GM21619 (cell line): ENCODE measurements around the gene SLC37A1.

Source experiments
- ATAC-seq: cut with Tn5 transposase; IDR thresholded peaks from one replicate; pipeline ENCODE4 v1.9.1; 2021; ENCODE audit not compliant: unreplicated experiment

SLC37A1 gene

DNA sequence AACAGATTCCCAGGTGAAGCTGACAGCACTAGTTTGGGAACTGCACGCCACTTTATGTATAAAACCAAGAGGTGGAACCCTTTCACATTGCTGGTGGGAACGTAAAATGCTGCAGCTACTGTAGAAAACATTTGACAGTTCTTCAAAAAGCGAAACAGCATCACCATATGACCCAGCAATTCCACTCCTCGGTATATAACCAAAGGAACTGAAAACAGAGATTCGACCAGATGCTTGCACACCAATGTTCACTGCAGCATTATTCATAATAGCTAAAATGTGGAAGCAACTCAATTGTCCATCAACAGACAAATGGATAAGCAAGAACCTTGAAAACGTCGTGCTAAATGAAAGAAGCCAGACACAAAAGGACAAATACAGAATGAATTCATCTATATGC lies 35.1 kb upstream of the SLC37A1 start:
- no peak for ATAC-seq

DNA sequence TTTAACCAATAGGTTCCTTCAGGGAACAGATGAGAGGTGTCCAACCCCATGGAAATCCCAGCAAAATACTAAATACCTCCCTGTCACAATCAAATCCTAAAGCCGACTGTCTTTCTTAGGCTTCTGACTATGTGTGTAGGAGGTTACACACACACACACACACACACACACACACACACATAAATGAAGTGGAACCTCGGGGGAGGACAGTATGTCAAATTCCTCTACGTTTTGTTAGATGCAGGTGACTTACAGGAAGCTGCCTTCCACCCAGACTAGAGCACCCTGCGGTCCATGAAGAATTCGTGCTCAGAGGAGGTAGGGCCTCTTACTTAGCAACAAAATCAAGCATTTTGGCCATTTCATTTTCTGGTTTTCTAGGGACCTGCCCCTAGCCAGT lies 34.1 kb upstream of the SLC37A1 start:
- ATAC-seq: no peak

DNA sequence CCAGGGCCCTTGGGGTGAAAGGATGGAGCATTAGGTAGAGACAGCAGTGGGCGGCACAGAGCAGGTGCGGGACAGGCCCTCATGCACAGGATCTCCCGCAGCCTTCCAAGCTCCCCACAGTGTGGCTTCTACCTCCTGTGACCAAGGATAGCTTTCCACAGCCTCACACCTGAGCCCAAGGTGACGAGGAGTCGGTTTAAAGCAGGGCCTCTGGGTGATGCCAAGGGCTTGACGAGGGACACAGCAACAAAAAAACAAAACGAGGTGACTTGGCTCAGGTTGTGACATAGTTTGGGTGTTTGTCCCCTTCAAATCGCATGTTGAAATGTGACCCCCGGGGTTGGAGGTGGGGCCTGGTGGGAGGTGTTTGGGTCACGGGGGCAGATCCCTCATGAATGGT lies 32.9 kb upstream of the SLC37A1 start:
- ATAC-seq: no peak

DNA sequence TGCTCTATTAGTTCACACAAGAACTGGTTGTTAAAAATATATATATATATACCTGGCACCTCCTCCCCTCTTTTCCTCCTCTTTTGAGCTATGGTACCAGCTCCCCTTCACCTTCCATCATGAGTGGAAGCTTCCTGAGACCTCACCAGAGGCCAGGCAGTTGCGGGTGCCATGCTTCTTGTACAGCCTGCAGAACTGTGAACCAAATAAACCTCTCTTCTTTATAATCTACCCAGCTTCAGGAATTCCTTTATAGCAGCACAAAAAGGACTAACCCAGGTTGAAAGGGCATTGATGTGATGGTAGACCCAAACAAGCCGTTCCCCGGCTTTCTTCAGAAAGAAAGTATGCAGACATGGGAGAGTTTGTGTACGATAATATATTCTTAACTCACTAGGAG lies 32.5 kb upstream of the SLC37A1 start:
- no peak for ATAC-seq

DNA sequence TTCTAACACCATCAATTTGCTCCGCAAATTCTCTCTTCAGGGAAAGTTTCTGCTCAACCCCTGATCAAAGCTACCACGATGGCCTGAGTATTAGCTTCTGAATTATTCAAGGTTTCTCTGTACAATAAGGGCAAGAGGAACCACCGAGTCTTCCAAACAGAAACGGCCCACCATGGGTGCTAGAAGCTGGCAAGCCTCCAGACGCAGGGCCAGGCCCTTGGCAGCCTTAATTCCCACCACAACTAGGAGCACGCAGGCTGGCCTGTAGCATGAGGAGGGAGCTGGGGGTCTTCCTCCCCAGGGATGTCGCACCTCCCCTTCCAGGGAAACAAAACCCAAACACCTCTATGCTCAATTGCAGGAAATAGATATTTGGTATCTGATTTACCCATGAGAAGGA lies 28.7 kb upstream of the SLC37A1 start:
- ATAC-seq: no peak

GRCh38 chr21:42486072-42486471 lies 27.6 kb upstream of the SLC37A1 start:
- no peak for ATAC-seq

DNA sequence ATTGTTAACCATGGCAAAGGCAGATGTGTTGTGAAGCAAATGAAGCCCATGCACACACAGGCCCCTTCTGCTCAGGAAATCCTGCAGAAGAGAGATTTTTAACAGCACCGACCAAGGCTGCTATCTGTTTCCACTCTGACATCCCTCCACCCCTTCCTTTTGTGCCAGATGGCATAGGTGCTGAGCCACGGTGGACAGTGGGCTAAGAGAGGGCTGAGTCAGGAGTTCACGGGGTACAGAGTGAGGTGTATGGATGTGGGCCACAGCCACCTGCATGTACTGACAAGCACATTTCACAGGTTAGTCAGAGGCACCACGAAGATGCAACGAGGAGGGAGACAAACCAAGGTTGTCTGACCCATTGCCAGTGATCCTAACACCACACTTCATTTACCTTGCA lies 27.1 kb upstream of the SLC37A1 start:
- ATAC-seq: no peak

DNA sequence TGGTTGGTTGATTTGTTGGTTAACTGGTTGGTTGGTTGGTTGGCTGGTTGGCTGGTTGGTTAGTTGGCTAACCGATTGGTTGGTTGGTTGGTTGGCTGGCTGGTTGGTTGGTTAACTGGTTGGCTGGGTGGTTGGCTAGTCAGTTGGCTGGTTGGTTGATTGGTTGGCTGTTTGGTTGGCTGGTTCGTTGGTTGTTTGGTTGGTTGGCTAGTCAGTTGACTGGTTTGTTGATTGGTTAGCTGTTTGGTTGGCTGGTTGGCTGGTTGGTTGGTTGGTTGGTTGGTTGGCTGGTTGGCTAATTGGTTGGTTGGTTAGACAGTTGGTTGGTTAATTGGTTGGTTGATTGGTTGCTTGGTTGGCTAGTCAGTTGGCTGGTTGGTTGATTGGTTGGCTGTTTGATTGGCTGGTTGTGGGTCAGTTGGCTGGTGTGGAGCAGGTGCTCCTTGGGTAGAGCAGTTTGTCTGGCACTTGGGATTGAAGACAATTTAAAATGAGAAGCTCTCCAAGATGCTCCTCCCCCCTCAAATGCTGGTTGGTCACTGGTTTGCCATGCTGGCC lies 24.6 kb upstream of the SLC37A1 start:
- no peak for ATAC-seq

DNA sequence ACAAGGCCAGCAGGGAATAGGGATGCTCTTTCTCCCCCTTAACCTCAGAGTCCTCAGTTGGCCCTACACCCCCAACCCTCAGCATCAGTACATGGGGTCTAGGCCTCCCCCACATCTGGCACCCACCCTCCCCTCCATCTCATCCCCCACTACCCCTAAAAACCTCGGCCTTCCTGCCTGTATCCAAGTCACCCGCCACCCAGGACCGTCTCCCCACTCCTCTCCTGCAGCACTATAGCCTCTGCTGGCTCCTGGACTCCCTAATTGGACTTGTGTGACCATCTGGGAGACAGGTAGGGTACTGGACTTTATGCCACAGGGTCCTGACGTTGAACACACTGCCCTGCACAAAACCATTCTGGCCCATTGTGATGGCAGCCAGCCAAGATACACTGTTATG lies 23.7 kb upstream of the SLC37A1 start:
- no peak for ATAC-seq

- ATAC-seq: no peak
Measured at GRCh38 chr21:42490720-42491119, 22.9 kb upstream of the SLC37A1 start.

- no peak for ATAC-seq
Measured at GRCh38 chr21:42491328-42491727, 22.3 kb upstream of the SLC37A1 start.

- no peak for ATAC-seq
Measured at GRCh38 chr21:42492201-42492600, 21.5 kb upstream of the SLC37A1 start.

DNA sequence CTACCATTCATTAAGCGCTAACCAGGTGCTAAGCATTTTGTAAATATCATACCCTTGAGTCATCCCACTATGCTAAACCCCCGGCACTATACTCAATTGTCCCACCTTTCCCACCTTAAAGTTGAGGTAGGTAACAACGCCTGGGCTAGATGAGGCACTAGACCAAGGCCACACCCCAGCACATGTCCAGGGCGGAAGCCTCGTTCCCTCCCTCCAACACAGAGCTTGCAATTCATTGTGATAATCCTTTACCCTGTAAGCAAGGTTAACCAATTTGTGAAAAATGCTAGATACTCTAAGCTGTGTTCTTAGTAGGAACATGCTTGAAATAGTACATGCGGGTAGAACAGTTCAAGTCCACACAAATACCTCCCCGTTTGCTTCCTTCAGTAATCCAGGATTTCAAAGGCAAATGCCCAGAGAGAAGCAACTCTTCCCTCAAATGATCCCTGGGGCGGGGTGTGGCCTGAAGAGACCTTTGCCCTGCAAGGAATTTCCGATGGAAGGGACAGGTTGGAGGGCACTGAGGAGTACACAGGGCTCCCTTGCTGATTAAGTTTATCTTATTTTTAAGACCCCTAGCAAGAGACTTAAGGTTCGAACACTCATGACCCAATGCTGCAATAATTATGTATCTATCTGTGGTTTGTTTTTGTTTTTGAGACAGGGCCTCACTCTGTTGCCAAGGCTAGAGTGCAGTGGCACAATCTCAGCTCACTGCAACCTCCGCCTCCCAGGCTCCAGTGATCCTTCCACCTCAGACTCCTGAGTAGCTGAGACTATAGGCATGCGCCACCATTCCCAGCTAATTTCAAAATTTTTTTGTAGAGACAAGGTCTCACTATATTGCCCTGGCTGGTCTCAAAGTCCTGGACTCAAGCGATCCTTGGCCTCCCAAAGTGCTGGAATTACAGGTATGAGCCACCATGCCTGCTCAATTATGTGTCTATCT lies 20.3 kb upstream of the SLC37A1 start:
- no peak for ATAC-seq

DNA sequence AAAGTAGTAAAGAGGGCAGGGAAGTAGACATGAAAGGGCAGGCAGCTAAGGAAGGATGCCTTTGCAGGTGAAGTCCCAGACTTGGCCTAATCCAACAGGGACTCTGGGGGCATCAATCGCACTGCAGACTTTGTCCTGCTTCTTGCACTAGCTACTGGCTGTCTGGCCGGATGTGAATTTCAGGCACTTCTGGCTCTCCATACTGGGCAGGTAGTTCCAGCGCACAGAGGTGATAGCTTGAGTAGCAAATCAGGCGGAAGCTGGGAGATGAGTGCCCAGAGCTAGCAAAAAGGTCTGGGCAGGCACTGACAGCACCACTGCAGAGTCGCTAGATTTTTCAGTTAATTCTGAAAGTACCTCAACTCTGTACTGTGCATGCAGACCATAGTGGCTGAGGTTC lies 18.6 kb upstream of the SLC37A1 start:
- ATAC-seq: no peak

DNA sequence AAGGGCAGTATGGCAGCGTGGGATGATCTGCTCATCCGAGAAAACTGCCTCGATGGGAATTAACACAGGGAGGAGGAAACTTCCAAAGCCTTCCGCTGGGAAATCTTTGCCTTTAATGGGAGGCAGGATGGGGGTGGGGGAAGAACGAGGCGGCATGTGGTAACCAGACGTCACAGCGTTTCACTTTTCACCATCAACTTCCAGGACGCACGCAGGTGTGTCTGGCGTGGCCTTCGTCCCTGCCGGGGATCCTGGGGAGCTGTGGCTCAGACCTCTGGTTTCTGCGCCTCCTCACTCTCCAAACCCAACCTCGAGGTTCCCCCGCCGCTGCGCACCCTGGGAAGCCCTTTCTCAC lies 17.9 kb upstream of the SLC37A1 start:
- peak; percentile 20 for ATAC-seq

- peak; percentile 97 for ATAC-seq
Measured at GRCh38 chr21:42496120-42496838, 17.4 kb upstream of the SLC37A1 start, which contains the start of gene RSPH1. Gene RSPH1, minus strand, starts transcription at chr21:42496224. Its CDS starts 38 bp downstream, at chr21:42496186.

GRCh38 chr21:42496839-42497202 lies 16.8 kb upstream of the SLC37A1 start:
- ATAC-seq: peak; percentile 2

GRCh38 chr21:42498012-42498411 lies 15.6 kb upstream of the SLC37A1 start:
- no peak for ATAC-seq

DNA sequence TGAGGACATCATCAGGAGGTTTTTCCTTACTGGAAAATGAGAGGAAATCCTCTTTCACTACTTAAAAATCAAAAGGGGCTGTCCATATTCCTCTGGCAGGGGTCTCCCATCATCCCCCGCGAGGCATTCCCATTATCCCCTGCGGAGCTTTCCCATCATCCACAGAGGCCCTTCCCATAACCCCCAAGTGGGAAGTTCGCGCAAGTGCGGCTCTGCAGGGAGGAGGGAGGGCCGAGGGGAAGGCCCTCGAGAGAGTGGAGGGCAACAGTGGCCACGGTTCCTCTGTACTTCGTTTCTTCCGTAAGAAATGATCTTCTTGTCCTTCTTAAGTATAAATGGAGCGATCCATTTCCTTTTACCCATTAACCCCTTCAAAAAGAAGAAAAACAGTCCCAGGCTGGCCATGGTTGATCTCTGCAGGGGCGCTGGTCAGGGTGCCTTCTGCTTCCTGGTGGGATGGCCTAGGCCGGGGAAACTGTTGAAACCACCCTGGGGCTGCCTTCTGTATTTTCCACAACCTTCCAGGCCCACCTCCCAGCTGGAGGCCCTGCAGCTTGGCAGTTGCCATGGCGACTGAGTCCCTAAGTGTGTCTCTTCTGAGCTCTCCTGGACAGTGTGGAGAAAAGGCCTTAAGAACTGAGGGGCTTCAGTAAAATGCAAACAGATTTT lies 14.1 kb upstream of the SLC37A1 start:
- no peak for ATAC-seq

DNA sequence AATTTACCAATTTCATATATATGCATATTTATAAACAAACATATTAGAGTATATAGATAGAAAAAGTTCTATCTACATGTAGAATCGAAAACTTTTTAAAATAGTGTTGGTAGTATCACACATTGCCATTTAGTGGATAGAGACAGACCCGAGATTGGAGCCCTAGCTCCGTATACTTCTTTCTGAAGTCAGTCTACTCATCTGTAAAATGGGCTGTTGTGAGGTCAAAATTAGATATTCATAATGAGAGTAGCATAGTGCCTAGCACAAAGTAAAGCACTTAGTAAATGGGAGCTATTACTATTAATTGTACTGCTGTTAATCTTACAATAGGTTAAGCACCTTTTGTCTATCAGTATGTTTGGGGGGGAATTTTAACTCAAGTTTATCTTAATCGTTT lies 13.4 kb upstream of the SLC37A1 start:
- no peak for ATAC-seq

DNA sequence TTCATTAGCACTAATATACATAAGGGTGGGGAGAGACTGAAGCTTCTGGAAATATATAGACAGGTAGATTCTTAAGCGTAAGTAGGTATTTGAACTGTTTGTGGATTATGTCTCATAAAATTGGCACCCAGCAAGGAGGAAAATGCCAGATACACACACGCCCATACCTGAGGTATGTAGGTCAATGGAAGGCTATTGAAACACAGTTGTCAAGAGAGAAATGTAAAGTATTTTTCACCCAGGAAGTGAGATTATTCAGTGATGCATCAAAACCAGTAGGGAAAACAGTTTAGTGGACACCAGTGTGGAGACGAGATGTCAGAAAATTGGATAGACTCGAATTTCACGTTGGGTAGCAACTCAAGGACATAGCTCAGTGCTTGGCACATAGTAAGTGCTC lies 12.9 kb upstream of the SLC37A1 start:
- ATAC-seq: no peak
